ENCODE results near the gene SEMA4G.

The SEMA4G gene

DNA sequence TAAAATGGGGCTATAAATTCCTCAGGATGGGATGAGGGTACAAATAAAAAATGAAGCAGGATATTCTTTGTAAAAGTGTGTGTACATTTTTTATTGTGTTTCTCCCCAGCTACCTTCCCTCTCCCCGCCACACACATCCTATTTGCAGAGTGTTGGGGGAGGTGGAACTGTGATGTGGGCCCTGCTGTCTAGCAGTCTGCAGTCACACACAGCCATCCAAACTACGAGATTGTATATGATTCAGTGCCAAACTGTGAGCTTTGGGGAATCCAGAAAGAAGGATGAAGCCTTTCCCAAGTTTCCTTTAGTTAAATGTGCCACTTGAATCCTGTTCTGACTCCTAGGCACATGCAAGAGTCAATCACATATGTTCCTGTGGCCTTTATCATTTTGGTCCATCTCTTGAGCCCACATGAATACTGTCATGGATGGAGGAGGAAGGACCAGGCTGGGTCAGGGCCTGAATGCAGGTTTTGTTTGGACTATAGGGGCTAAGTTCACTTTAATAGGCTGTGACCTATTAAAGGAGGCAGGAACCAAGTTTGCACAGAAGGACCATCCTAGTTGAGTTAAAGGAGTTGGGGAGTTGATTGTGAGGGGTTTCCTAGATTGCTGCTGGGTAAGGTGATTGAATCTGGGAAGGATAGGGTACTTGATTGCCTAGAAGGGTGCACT is 1.1 kb upstream of the SEMA4G start:
- Histone ChIP-seq H3K4me3 (ENCODE audit: low read depth, low read length) (no peak overlapping the region), H3K4me1 (ENCODE audit: control insufficient read depth, insufficient read depth, low read length) (no peaks in the 10 kb centered on the region), H3K36me3 (ENCODE audit: control insufficient read depth in 2 of 2, insufficient read depth in 1 of 2, low read length in 2 of 2) (peaks cover 11 to 20% of the 10 kb centered on the region in 2 experiments), H3K27ac (ENCODE audit: extremely low read depth, low read depth, low read length) (no peak overlapping the region), H3K9me3 (ENCODE audit: control insufficient read depth, insufficient read depth, low read depth, low read length) (no peaks in the 10 kb centered on the region)
- CTCF ChIA-PET = interaction anchor here (0.6 to 2.1 kb wide), 16 partner anchors 11 to 1089 kb away, joined by 3 to 21 read pairs (median 3); no protein-coding TSS in a partner anchor
- POLR2A ChIA-PET = interaction anchor here (1.2 kb wide), 1 partner anchor 17 kb away, joined by 3 read pairs; no protein-coding TSS in a partner anchor
- TF ChIP-seq, protein P1, sequence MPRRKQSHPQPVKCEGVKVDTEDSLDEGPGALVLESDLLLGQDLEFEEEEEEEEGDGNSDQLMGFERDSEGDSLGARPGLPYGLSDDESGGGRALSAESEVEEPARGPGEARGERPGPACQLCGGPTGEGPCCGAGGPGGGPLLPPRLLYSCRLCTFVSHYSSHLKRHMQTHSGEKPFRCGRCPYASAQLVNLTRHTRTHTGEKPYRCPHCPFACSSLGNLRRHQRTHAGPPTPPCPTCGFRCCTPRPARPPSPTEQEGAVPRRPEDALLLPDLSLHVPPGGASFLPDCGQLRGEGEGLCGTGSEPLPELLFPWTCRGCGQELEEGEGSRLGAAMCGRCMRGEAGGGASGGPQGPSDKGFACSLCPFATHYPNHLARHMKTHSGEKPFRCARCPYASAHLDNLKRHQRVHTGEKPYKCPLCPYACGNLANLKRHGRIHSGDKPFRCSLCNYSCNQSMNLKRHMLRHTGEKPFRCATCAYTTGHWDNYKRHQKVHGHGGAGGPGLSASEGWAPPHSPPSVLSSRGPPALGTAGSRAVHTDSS (tag by site-specific recombination; IDR thresholded peaks at IDR 0.05) = no peak
- TF ChIP-seq ZNF133 (tag by site-specific recombination; IDR thresholded peaks at IDR 0.05) = no peak
- no peak for TF ChIP-seq ZNF843 (tag by site-specific recombination; IDR thresholded peaks at IDR 0.05)
- TF ChIP-seq ZNF341 (tag by site-specific recombination; IDR thresholded peaks at IDR 0.05; ENCODE audit: low read depth) = no peak
- TF ChIP-seq ZNF221 (tag by site-specific recombination; IDR thresholded peaks at IDR 0.05; ENCODE audit: borderline replicate concordance) = no peak
- TF ChIP-seq, protein P2, sequence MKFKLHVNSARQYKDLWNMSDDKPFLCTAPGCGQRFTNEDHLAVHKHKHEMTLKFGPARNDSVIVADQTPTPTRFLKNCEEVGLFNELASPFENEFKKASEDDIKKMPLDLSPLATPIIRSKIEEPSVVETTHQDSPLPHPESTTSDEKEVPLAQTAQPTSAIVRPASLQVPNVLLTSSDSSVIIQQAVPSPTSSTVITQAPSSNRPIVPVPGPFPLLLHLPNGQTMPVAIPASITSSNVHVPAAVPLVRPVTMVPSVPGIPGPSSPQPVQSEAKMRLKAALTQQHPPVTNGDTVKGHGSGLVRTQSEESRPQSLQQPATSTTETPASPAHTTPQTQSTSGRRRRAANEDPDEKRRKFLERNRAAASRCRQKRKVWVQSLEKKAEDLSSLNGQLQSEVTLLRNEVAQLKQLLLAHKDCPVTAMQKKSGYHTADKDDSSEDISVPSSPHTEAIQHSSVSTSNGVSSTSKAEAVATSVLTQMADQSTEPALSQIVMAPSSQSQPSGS (tag by site-specific recombination; IDR thresholded peaks at IDR 0.05; ENCODE audit: low read depth) = no peak
- TF ChIP-seq ZNF571 (tag by site-specific recombination; IDR thresholded peaks at IDR 0.05) = no peak
- no peak for TF ChIP-seq ZIC2 (tag by site-specific recombination; IDR thresholded peaks at IDR 0.05)

DNA sequence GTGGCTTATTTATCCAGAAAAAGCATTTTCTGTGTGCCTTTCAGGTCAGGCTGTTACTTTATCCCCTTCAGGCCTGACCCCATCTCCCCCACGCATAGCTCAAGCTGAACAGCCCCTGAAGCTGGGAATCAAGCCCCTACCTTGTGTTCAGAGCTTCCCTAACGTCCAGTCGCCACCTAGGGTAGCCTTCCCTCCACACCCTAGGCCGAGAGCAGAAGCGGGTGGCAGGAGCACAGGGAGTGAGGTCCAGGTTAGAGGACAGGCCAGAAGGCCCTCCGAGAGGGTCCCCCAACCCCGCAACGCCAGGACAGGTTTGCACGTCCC is 479 bp upstream of the SEMA4G start:
- H3K9me3 ChIP-seq (ENCODE audit: control insufficient read depth, insufficient read depth, low read depth, low read length) = no peaks in the 10 kb centered on the region
- H3K27ac ChIP-seq (ENCODE audit: extremely low read depth, low read depth, low read length) = no peak overlapping the region
- H3K36me3 ChIP-seq (ENCODE audit: control insufficient read depth in 2 of 2, insufficient read depth in 1 of 2, low read length in 2 of 2) = peaks cover 9 to 17% of the 10 kb centered on the region in 2 experiments; a peak in 2 of 3 replicates
- no peaks in the 10 kb centered on the region for H3K4me1 ChIP-seq (ENCODE audit: control insufficient read depth, insufficient read depth, low read length)
- ChIA-PET CTCF (interaction anchor here (0.6 to 1.5 kb wide), 11 partner anchors 11 to 1089 kb away, joined by 3 to 21 read pairs (median 3); no protein-coding TSS in a partner anchor), POLR2A (interaction anchor here (1.2 kb wide), 1 partner anchor 16 kb away, joined by 3 read pairs; no protein-coding TSS in a partner anchor)
- peak overlapping the region; percentile 34 for H3K4me3 ChIP-seq (ENCODE audit: low read depth, low read length)
- TF ChIP-seq ZNF555 (tag by site-specific recombination; conservative IDR thresholded peaks at IDR 0.05) (no peak), ZSCAN16 (tag by site-specific recombination; IDR thresholded peaks at IDR 0.05) (no peak), ZNF768 (tag by site-specific recombination; IDR thresholded peaks at IDR 0.05) (no peak), BCL11B (tag by site-specific recombination; IDR thresholded peaks at IDR 0.05; ENCODE audit: low read depth) (no peak), ZBTB1 (tag by site-specific recombination; IDR thresholded peaks at IDR 0.05) (no peak), ZNF24 (tag by site-specific recombination; IDR thresholded peaks at IDR 0.05) (no peak), ZNF404 (tag by site-specific recombination; IDR thresholded peaks at IDR 0.05) (no peak), ZNF549 (tag by site-specific recombination; IDR thresholded peaks at IDR 0.05) (no peak), ZNF571 (tag by site-specific recombination; IDR thresholded peaks at IDR 0.05) (no peak), ZNF561 (tag by site-specific recombination; IDR thresholded peaks at IDR 0.05; ENCODE audit: borderline replicate concordance) (no peak), ZNF146 (tag by site-specific recombination; IDR thresholded peaks at IDR 0.05) (no peak), OVOL3 (tag by site-specific recombination; IDR thresholded peaks at IDR 0.05) (no peak)
- TF ChIP-seq, protein P3, sequence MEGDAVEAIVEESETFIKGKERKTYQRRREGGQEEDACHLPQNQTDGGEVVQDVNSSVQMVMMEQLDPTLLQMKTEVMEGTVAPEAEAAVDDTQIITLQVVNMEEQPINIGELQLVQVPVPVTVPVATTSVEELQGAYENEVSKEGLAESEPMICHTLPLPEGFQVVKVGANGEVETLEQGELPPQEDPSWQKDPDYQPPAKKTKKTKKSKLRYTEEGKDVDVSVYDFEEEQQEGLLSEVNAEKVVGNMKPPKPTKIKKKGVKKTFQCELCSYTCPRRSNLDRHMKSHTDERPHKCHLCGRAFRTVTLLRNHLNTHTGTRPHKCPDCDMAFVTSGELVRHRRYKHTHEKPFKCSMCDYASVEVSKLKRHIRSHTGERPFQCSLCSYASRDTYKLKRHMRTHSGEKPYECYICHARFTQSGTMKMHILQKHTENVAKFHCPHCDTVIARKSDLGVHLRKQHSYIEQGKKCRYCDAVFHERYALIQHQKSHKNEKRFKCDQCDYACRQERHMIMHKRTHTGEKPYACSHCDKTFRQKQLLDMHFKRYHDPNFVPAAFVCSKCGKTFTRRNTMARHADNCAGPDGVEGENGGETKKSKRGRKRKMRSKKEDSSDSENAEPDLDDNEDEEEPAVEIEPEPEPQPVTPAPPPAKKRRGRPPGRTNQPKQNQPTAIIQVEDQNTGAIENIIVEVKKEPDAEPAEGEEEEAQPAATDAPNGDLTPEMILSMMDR (tag by site-specific recombination; IDR thresholded peaks at IDR 0.05) = no peak
- TF ChIP-seq, protein P4, sequence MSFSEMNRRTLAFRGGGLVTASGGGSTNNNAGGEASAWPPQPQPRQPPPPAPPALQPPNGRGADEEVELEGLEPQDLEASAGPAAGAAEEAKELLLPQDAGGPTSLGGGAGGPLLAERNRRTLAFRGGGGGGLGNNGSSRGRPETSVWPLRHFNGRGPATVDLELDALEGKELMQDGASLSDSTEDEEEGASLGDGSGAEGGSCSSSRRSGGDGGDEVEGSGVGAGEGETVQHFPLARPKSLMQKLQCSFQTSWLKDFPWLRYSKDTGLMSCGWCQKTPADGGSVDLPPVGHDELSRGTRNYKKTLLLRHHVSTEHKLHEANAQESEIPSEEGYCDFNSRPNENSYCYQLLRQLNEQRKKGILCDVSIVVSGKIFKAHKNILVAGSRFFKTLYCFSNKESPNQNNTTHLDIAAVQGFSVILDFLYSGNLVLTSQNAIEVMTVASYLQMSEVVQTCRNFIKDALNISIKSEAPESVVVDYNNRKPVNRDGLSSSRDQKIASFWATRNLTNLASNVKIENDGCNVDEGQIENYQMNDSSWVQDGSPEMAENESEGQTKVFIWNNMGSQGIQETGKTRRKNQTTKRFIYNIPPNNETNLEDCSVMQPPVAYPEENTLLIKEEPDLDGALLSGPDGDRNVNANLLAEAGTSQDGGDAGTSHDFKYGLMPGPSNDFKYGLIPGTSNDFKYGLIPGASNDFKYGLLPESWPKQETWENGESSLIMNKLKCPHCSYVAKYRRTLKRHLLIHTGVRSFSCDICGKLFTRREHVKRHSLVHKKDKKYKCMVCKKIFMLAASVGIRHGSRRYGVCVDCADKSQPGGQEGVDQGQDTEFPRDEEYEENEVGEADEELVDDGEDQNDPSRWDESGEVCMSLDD (tag by site-specific recombination; IDR thresholded peaks at IDR 0.05) = no peak
- TF ChIP-seq, protein P5, sequence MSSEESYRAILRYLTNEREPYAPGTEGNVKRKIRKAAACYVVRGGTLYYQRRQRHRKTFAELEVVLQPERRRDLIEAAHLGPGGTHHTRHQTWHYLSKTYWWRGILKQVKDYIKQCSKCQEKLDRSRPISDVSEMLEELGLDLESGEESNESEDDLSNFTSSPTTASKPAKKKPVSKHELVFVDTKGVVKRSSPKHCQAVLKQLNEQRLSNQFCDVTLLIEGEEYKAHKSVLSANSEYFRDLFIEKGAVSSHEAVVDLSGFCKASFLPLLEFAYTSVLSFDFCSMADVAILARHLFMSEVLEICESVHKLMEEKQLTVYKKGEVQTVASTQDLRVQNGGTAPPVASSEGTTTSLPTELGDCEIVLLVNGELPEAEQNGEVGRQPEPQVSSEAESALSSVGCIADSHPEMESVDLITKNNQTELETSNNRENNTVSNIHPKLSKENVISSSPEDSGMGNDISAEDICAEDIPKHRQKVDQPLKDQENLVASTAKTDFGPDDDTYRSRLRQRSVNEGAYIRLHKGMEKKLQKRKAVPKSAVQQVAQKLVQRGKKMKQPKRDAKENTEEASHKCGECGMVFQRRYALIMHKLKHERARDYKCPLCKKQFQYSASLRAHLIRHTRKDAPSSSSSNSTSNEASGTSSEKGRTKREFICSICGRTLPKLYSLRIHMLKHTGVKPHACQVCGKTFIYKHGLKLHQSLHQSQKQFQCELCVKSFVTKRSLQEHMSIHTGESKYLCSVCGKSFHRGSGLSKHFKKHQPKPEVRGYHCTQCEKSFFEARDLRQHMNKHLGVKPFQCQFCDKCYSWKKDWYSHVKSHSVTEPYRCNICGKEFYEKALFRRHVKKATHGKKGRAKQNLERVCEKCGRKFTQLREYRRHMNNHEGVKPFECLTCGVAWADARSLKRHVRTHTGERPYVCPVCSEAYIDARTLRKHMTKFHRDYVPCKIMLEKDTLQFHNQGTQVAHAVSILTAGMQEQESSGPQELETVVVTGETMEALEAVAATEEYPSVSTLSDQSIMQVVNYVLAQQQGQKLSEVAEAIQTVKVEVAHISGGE (tag by site-specific recombination; conservative IDR thresholded peaks at IDR 0.05; ENCODE audit: low read depth) = no peak

Measured in HEK293 (cell line).